ENCODE measurements around the gene SSTR4. TPM values are rescaled to one million over a fixed set of nuclear protein-coding genes. Genes with fewer than 3 reads are reported as not detected.
"Not testable (repeated sequence)": the region's sequence is repeated elsewhere in the genome, so short reads cannot be mapped to it uniquely, and the experiment has no call there.

SSTR4 gene
- total RNA-seq, 1 donor: not detected

DNA sequence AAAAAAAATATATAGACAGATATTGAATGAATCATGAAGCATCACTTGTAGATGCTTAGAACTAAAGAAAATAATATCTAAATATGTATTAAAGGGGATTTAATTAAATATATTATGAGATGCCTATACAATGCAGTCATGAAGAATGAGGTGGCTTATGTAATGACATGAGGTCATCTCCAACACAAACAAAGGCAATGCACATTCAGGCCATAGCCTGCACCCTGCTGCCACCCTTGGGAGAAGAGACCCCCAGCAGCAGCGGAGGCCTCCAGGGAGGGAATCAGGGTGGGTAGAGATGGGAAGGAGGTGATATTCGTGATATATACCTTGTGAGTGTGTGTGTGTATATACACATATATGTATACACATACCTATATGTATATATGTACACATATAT, 26.4 kb upstream of the SSTR4 start:
- Histone ChIP-seq H3K9me3 (ENCODE audit: low read depth, low read length) (no peaks in the 10 kb centered on the region), H3K27me3 (ENCODE audit: insufficient read depth, low read length) (no peaks in the 10 kb centered on the region), H3K4me3 (ENCODE audit: low read length) (no peak overlapping the region), H3K4me1 (ENCODE audit: insufficient read depth, low read length) (no peaks in the 10 kb centered on the region)

DNA sequence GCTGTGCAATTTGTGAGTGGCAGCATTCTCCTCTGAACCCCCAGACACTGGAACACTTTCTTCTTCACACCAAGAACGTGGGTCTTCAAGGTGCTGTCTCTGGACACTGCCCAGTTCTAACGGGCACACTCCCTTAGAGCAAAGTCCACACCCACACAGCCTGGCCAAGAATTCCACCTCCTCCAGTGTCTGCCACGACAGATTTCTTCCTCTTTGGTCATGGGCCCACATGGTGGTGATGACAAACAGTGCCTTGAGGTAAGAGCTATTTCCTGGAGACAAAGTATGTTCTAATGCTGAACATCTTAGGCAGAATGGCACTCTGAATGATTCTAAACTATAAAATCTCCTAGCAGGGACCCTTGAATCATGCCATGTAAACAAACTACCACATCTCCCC, 25.5 kb upstream of the SSTR4 start:
- Histone ChIP-seq H3K27me3 (ENCODE audit: insufficient read depth, low read length) (no peaks in the 10 kb centered on the region), H3K4me1 (ENCODE audit: insufficient read depth, low read length) (no peaks in the 10 kb centered on the region), H3K4me3 (ENCODE audit: low read length) (no peak overlapping the region), H3K9me3 (ENCODE audit: low read depth, low read length) (no peaks in the 10 kb centered on the region)

DNA sequence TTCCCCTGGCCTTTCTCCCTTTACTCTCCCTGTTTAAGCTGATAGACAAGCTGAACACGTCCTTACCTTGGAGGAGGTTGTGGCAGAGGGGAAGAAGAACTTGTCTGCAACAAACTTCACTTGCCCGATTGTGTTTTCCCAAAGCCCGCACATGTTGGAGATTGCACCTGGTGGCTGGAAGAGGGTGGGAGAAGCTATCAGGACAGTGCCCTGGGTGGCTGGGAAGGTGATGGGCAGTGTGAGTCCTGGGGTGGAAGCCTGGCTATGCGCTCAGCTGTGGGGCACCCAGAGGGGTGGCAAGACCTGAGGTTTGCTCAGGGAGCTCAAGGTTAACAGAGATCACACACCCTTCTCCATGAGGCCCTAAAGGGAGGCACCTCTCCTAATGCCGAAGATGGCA, 25.0 kb upstream of the SSTR4 start:
- Histone ChIP-seq H3K9me3 (ENCODE audit: low read depth, low read length) (no peaks in the 10 kb centered on the region), H3K4me3 (ENCODE audit: low read length) (no peak overlapping the region), H3K27me3 (ENCODE audit: insufficient read depth, low read length) (no peaks in the 10 kb centered on the region), H3K4me1 (ENCODE audit: insufficient read depth, low read length) (no peaks in the 10 kb centered on the region)

DNA sequence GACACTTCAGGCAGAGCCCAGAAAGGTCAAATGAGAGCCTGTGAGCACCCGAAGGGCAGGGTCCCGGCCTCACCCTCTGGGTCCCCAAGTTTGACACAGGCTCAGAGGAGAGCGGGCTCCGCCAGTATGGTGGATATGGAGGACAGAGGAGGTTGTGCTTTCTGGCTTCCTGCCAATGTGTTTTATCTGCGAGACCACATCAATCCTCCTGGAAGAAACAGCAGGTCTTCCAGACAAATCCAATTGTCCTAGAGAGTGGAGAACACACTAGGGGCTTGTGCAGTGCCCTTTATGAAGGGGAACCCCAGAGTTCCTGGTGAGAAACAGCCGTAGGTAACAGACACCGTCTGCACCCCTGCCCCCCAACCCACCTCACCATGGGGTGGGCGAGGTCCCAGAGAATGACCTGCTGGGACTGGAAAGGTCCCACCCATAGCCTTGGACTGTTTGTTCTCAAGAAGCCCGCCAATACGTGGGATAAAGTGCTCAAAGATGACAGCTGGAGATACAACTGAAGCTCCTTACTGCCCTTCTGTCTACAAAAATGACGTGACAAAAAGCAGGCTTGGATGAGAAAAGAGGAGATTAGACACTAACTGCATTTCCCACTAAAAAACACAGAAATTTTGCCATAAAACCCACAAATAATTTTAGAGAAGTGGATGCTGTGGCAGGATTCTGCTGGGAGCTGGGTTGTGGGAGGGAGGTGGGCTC, 23.9 kb upstream of the SSTR4 start:
- Histone ChIP-seq H3K27me3 (ENCODE audit: insufficient read depth, low read length) (no peaks in the 10 kb centered on the region), H3K4me3 (ENCODE audit: low read length) (no peak overlapping the region), H3K4me1 (ENCODE audit: insufficient read depth, low read length) (no peaks in the 10 kb centered on the region), H3K9me3 (ENCODE audit: low read depth, low read length) (no peaks in the 10 kb centered on the region)

DNA sequence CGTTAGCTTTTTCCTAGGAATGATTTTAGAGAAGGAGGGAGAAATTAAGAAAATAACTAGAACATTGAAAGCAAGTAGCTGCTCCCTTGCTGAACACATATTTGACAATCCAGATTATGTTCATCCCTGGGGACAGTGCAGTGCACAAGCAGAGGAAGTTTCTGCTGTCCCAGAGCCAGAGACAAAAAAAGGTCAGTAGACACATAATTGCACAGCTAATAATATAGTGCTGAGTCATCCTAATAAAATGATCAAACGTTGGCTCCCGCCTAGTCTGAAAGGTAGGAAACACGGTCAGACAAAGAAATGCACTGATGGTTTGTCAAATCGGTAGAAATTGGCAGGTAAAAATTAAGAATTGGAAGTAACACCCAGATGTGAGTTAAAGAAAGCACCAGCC, 21.7 kb upstream of the SSTR4 start:
- Histone ChIP-seq H3K4me1 (ENCODE audit: insufficient read depth, low read length) (no peaks in the 10 kb centered on the region), H3K27me3 (ENCODE audit: insufficient read depth, low read length) (no peaks in the 10 kb centered on the region), H3K4me3 (ENCODE audit: low read length) (no peak overlapping the region), H3K9me3 (ENCODE audit: low read depth, low read length) (no peaks in the 10 kb centered on the region)

DNA sequence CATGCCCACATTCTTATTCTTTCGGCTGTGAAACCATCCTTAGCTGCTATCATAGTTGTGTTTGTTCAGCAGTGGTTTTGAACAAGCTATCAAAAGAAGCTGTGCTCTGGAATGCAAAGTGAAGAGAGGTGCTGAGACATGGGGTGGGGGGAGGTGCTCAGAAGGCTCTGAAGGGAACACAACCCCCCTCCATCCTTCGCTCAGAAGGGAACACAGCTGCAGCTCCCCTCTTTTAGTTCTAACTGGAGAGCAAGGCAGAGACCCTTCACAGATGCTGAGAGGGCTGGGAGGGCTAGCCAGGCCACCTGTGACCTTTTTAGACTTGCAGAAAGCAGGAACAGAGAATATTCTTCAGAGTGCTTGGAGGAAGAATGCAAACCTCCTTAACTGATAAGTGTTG, 17.6 kb upstream of the SSTR4 start:
- Histone ChIP-seq H3K9me3 (ENCODE audit: low read depth, low read length) (no peaks in the 10 kb centered on the region), H3K27me3 (ENCODE audit: insufficient read depth, low read length) (no peaks in the 10 kb centered on the region), H3K4me3 (ENCODE audit: low read length) (no peak overlapping the region), H3K4me1 (ENCODE audit: insufficient read depth, low read length) (no peaks in the 10 kb centered on the region)

DNA sequence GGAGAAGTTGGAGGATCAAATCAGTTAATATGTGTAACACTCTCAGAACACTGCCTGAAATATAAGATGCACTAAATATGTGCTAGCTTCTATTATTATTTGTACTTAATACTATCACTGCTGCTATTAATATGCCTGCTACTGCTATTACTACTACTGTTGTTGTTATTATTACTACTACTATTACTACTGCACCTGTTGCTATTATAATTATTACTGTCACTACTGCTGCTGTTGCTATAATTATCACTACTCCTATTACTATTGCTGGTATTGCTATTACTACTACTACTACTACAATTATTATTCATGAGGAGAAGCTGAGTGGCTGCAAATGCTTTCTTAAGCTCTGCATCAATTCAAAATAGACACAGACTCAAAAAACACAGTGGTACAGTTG, 16.7 kb upstream of the SSTR4 start:
- Histone ChIP-seq H3K4me1 (ENCODE audit: insufficient read depth, low read length) (no peaks in the 10 kb centered on the region), H3K4me3 (ENCODE audit: low read length) (no peak overlapping the region), H3K9me3 (ENCODE audit: low read depth, low read length) (no peaks in the 10 kb centered on the region), H3K27me3 (ENCODE audit: insufficient read depth, low read length) (no peaks in the 10 kb centered on the region)

DNA sequence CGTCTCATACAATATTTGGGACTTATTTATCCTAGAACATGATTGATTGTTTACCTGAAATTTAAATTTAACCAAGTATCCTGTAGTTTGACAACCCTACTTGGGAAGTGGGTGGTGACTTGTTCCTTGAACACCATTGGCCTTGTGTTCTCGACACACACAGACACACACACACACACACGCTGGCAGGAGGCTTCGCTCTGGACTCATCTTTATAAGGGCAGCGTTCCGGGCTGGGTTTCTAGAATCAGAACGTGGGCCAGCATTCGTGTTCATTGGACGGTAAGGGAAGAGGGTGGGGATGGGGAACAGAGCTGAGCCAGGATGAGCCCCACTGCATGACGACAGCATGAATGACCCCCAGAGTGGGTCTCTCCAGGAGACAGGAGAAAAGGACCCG, 16.2 kb upstream of the SSTR4 start:
- Histone ChIP-seq H3K9me3 (ENCODE audit: low read depth, low read length) (no peaks in the 10 kb centered on the region), H3K4me3 (ENCODE audit: low read length) (no peak overlapping the region), H3K4me1 (ENCODE audit: insufficient read depth, low read length) (no peaks in the 10 kb centered on the region), H3K27me3 (ENCODE audit: insufficient read depth, low read length) (no peaks in the 10 kb centered on the region)

DNA sequence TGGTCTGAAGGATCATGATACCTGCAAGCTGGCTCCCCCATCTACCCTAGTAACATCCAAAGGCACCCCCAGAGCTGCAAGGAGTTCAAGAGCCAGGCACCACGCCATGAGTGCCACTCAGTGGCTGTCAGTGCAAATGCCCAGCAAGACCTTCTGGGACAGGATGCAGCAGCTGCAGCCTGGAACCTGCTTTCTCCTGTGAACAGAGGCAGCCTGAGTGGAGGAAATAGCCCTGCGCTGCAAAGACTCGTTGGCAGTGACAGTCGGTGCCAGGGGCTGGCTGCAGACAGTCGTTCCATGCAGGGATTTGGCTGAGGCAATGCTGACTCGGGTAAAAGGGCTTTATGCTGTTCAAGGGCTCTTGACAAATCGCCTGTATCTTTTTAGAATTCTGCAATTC, 15.7 kb upstream of the SSTR4 start:
- no peaks in the 10 kb centered on the region for H3K27me3 ChIP-seq (ENCODE audit: insufficient read depth, low read length)
- no peaks in the 10 kb centered on the region for H3K9me3 ChIP-seq (ENCODE audit: low read depth, low read length)
- H3K4me3 ChIP-seq (ENCODE audit: low read length): no peak overlapping the region
- H3K4me1 ChIP-seq (ENCODE audit: insufficient read depth, low read length): no peaks in the 10 kb centered on the region

DNA sequence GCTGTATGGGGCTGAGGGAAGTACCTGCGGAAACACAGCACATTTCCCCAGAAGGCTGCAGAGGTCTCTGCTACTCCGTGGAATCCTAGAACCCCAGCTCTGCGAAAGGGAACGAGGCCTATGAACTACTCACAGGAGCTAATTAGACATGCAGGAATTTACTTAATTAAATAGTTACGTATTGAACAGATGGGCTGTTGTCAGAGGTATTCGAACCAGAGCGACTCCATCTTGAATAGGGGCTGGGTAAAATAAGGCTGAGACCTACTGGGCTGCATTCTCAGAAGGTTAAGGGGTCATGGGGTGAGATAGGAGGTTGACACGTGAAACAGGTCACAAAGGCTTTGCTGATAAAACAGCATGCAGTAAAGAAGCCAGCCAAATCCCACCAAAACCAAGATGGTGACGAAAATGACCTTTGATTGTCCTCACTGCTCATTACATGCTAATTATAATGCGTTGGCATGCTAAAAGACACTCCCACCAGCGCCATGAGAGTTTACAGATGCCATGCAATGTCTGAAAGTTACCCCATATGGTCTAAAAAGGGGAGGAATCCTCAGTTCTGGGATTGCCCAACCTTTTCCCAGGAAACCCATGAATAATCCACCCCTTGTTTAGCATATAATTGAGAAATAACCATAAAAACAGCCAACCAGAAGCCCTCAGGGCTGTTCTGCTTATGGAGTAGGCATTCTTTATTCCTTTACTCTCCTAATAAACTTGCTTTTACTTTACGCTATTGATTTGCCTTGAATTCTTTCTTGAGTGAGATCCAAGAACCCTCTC, 14.7 kb upstream of the SSTR4 start:
- no peaks in the 10 kb centered on the region for H3K9me3 ChIP-seq (ENCODE audit: low read depth, low read length)
- no peak overlapping the region for H3K4me3 ChIP-seq (ENCODE audit: low read length)
- no peaks in the 10 kb centered on the region for H3K27me3 ChIP-seq (ENCODE audit: insufficient read depth, low read length)
- H3K4me1 ChIP-seq (ENCODE audit: insufficient read depth, low read length): no peaks in the 10 kb centered on the region

DNA sequence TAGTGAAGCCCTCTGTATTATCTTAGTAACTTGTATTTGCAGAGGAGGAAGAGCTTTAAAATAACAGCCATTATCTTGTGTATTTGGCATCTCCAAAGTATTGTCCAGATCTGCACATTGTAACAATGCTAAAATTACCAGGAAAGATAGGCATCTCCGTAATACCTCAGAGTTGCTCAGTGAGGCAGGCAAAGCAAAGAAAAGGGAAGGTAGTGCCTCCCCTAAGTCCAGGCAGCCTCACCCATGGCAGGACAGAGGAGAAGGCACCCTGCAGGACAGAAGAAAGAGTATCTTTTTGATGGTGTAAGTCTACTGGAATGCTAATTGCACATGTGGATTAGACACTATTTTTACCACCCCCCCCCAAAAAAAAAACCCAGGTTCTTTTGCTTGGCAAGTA, 13.6 kb upstream of the SSTR4 start:
- Histone ChIP-seq H3K4me1 (ENCODE audit: insufficient read depth, low read length) (peaks cover 5% of the 10 kb centered on the region), H3K4me3 (ENCODE audit: low read length) (no peak overlapping the region)

DNA sequence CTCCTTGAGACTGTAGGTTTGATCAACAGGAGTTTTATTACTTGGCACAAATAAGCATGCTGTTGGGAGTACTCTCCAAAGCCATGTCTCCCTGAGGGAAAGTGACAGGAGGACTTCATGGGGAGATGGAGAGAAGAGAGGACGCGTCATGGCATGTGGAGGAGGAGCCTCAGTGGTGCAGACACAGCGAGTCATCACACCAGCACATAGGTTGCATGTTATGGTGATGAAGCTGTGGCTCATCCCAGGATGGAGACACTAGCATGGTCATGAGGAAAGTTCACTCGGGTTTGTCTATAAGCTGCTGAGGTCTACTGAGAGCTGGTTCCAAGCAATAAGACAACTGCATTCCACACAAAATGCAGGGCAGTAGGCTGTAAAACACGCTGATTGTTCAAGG, 13.2 kb upstream of the SSTR4 start:
- no peaks in the 10 kb centered on the region for H3K9me3 ChIP-seq (ENCODE audit: low read depth, low read length)
- H3K27me3 ChIP-seq (ENCODE audit: insufficient read depth, low read length): no peaks in the 10 kb centered on the region
- H3K4me1 ChIP-seq (ENCODE audit: insufficient read depth, low read length): peaks cover 9% of the 10 kb centered on the region
- H3K4me3 ChIP-seq (ENCODE audit: low read length): no peak overlapping the region

More for the DNA sequence above, 13.6 kb upstream of the SSTR4 start:
- Histone ChIP-seq H3K27me3 (ENCODE audit: insufficient read depth, low read length) (no peaks in the 10 kb centered on the region), H3K9me3 (ENCODE audit: low read depth, low read length) (no peaks in the 10 kb centered on the region)

DNA sequence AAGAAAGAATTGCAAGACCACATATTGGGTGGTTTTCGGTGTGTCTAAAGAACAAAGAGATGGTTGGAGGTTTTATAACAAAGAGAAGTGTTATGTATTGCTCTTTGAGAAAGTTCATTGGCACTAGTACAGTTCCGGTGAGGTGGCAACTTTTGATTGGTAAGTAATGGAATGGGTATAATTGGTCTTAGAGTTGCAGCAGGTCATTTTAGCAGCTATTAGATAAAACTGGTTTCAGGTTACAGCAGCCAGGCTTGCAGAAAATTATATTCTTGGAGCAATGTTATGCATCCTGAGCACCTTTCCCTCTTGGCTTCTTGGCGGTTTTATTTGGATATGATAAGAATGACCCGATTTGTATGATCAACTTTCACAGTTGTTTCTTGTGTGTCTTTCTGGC, 12.3 kb upstream of the SSTR4 start:
- no peak overlapping the region for H3K4me3 ChIP-seq (ENCODE audit: low read length)
- H3K4me1 ChIP-seq (ENCODE audit: insufficient read depth, low read length): peaks cover 18% of the 10 kb centered on the region
- no peaks in the 10 kb centered on the region for H3K9me3 ChIP-seq (ENCODE audit: low read depth, low read length)
- no peaks in the 10 kb centered on the region for H3K27me3 ChIP-seq (ENCODE audit: insufficient read depth, low read length)

DNA sequence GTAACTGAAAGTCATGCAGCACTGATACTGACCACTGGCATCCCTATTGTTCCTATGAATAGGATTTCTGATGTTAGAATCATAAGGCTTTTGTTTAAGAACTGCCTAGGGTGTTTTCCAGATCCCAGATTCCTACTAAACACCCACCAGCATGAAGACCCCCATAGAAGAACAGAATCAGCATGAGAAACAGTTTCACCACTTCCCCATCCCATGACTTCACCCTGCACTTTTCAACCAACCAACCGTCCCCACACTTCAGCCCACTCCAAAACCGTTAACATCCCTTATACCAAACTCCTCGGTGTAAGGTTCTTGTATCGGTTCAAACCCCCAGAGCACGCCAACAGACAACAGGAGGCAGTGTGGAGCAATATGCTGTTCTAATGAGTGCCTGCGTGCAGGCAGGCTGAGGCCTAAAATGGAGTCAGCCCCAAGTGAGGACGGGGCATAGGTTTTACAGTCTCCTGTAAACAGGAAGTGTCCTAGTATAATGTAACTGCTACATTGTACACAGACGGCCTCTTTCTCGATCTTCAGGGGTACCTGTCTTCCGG, 11.4 kb upstream of the SSTR4 start:
- Histone ChIP-seq H3K4me3 (ENCODE audit: low read length) (no peak overlapping the region), H3K9me3 (ENCODE audit: low read depth, low read length) (no peaks in the 10 kb centered on the region), H3K4me1 (ENCODE audit: insufficient read depth, low read length) (peaks cover 27% of the 10 kb centered on the region), H3K27me3 (ENCODE audit: insufficient read depth, low read length) (no peaks in the 10 kb centered on the region)

DNA sequence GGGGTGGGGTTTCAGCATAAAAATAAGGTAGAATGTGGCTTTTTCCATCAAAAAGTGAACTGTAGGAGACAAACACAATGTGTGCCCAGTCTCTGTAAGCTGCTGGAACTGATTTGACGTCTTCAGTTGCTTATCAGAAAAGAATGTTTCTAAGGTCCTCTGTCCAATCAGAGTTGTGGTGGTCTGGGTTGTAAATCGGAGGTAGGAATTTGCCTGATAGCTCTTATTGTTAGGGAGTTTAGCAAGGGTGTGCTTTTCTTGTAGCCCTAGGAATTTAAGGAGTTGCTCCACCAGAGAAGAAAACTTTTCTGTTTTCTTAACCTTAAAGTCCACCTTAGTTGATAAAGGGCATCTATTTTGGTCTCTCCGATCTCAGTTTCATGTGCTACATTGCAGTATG, 10.4 kb upstream of the SSTR4 start:
- Histone ChIP-seq H3K4me3 (ENCODE audit: low read length) (no peak overlapping the region), H3K4me1 (ENCODE audit: insufficient read depth, low read length) (peaks cover 35% of the 10 kb centered on the region), H3K27me3 (ENCODE audit: insufficient read depth, low read length) (no peaks in the 10 kb centered on the region), H3K9me3 (ENCODE audit: low read depth, low read length) (no peaks in the 10 kb centered on the region)

DNA sequence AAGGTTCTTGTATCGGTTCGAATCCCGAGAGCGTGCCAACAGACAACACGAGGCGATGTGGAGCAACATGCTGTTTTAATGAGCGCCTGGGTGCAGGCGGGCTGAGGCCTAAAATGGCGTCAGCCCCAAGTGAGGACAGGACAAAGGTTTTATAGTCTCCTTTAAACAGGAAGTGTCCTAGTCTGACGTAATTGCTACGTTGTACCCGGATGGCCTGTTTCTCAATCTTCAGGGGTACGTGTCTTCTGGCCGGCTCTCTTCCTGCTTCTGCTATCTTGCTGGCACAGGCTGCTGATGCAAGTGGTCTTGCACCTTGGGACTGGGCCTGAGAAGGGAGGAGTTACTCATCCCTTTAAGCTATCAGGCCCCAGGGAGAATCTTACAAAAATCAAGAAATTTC, 9.6 kb upstream of the SSTR4 start:
- not testable (repeated sequence) for H3K4me3 ChIP-seq (ENCODE audit: low read length); H3K27me3 ChIP-seq (ENCODE audit: insufficient read depth, low read length)
- peaks cover 35% of the 10 kb centered on the region for H3K4me1 ChIP-seq (ENCODE audit: insufficient read depth, low read length)

More for the DNA sequence above, 9.6 kb upstream of the SSTR4 start:
- H3K9me3 ChIP-seq (ENCODE audit: low read depth, low read length): not testable (repeated sequence)
